ENCODE measurements around the gene ITGA3. TPM values are rescaled to one million over a fixed set of nuclear protein-coding genes. Genes with fewer than 3 reads are reported as not detected.

The ITGA3 gene
- total RNA-seq, 1 experiment from 2014 or later = 392 TPM

DNA sequence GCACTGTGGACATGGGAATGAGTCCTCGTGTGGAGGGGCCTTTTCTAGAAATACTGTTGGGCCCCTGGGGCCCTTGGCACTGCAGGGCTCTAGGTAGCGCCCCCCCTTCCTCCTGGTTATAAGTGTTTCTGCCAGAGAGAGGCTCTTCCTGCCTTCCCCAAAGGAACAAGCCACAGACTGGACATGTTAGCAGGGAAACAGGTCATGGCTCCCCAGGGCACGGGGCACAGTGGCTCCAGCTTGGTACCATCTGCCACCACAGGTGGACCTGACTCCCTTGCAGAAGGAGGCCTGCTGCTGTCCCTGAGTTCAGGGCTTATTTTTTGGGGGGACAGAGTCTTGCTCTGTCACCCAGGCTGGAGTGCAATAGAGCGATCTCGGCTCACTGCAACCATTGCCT, 48.0 kb downstream of the ITGA3 start:
- H3K9me3 ChIP-seq (ENCODE audit: control insufficient read depth in 1 of 2, insufficient read depth in 1 of 2, low read depth in 1 of 2, low read length in 2 of 2) = no peaks in the 10 kb centered on the region
- H3K79me2 ChIP-seq (ENCODE audit: insufficient read depth, low read length) = no peaks in the 10 kb centered on the region
- ChIA-PET RAD21 (ENCODE audit: low non-redundant PET in 1 of 2, low total read pairs in 2 of 2, uncharacterized antibody in 2 of 2, unreplicated experiment in 2 of 2) (no interaction called here), CTCF (interaction anchor here (3.3 kb wide), 1 partner anchor 10 kb away, joined by 15 read pairs; no protein-coding TSS in a partner anchor), POLR2A (interaction anchor here (1.5 kb wide), 1 partner anchor 11 kb away, joined by 3 read pairs; no protein-coding TSS in a partner anchor)
- H3K27ac ChIP-seq (ENCODE audit: low read depth, low read length) = no peak overlapping the region
- no peak overlapping the region for H3K9ac ChIP-seq (ENCODE audit: low read length)
- H3K4me1 ChIP-seq (ENCODE audit: control insufficient read depth in 1 of 2, insufficient read depth in 2 of 2, low read length in 2 of 2) = peaks cover 33 to 41% of the 10 kb centered on the region in 2 experiments
- DNase-seq (ENCODE audit: low read depth, low spot score) (no peak), ATAC-seq (no peak)
- no peak overlapping the region for H3K4me2 ChIP-seq (ENCODE audit: low read length)
- H3K9me2 ChIP-seq (ENCODE audit: insufficient read depth) = no peaks in the 10 kb centered on the region
- no peak overlapping the region for H2AFZ ChIP-seq (ENCODE audit: low read depth, low read length, poor library complexity, severe bottlenecking)
- no peak overlapping the region for H3K4me3 ChIP-seq (replicated peaks in 1 of 2; ENCODE audit: low read depth in 1 of 2, low read length in 2 of 2)
- no peaks in the 10 kb centered on the region for H4K20me1 ChIP-seq (ENCODE audit: insufficient read depth)
- intact Hi-C loops (cut with micrococcal nuclease) = no loop called here
- no TSS peak for BruUV-seq (replicated peaks)
- TF ChIP-seq, protein P1, sequence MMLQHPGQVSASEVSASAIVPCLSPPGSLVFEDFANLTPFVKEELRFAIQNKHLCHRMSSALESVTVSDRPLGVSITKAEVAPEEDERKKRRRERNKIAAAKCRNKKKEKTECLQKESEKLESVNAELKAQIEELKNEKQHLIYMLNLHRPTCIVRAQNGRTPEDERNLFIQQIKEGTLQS (IDR thresholded peaks at IDR 0.05) = no peak
- TF ChIP-seq, protein P2, sequence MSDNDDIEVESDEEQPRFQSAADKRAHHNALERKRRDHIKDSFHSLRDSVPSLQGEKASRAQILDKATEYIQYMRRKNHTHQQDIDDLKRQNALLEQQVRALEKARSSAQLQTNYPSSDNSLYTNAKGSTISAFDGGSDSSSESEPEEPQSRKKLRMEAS (IDR thresholded peaks at IDR 0.05) = no peak
- TF ChIP-seq SRF (IDR thresholded peaks at IDR 0.05; ENCODE audit: low read depth) (no peak), CEBPB (IDR thresholded peaks at IDR 0.05; ENCODE audit: low read depth) (no peak), FOSL1 (IDR thresholded peaks at IDR 0.05; ENCODE audit: low read depth) (no peak), RAD21 (IDR thresholded peaks at IDR 0.05; ENCODE audit: low read depth) (no peak), YY1 (IDR thresholded peaks at IDR 0.05; ENCODE audit: extremely low read depth, insufficient replicate concordance, low read depth, low read length) (no peak), POLR2A (IDR thresholded peaks at IDR 0.05; ENCODE audit: borderline replicate concordance, extremely low read depth, insufficient read depth, insufficient read length) (no peak)
- TF ChIP-seq, protein P3, sequence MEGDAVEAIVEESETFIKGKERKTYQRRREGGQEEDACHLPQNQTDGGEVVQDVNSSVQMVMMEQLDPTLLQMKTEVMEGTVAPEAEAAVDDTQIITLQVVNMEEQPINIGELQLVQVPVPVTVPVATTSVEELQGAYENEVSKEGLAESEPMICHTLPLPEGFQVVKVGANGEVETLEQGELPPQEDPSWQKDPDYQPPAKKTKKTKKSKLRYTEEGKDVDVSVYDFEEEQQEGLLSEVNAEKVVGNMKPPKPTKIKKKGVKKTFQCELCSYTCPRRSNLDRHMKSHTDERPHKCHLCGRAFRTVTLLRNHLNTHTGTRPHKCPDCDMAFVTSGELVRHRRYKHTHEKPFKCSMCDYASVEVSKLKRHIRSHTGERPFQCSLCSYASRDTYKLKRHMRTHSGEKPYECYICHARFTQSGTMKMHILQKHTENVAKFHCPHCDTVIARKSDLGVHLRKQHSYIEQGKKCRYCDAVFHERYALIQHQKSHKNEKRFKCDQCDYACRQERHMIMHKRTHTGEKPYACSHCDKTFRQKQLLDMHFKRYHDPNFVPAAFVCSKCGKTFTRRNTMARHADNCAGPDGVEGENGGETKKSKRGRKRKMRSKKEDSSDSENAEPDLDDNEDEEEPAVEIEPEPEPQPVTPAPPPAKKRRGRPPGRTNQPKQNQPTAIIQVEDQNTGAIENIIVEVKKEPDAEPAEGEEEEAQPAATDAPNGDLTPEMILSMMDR (IDR thresholded peaks at IDR 0.05 in 2 of 3, conservative IDR thresholded peaks at IDR 0.05 in 1 of 3; ENCODE audit: borderline replicate concordance in 1 of 3, insufficient read depth in 1 of 3, low read depth in 2 of 3, low read length in 2 of 3) = no peak
- no peaks in the 10 kb centered on the region for H3K27me3 ChIP-seq (ENCODE audit: insufficient read depth, low read length)
- H3K36me3 ChIP-seq (ENCODE audit: control insufficient read depth in 1 of 2, insufficient read depth in 2 of 2, low read length in 2 of 2) = peaks cover 0 to 5% of the 10 kb centered on the region in 2 experiments; a peak in 1 of 4 replicates
